H9 (cell line): ENCODE measurements around the gene GALNT2. TPM values are rescaled to one million over a fixed set of nuclear protein-coding genes. Genes with fewer than 3 reads are reported as not detected.

Experiments used
- DNase-seq: peaks from one replicate; pipeline ENCODE4 v3.0.0-alpha.2; 2017
- H2AFZ ChIP-seq: one replicate; pipeline ENCODE4 v1.6.1; 2013; ENCODE audit warnings: mild to moderate bottlenecking, low read length, control low read depth, moderate library complexity
- H2AK5ac ChIP-seq: 2 replicates; pipeline ENCODE4 v1.6.1; 2013; ENCODE audit warnings: low read length, control low read depth, mixed read lengths; ENCODE audit not compliant: insufficient read length
- H2BK120ac ChIP-seq: one replicate; pipeline ENCODE4 v1.6.1; 2013; ENCODE audit warnings: low read depth, mild to moderate bottlenecking, low read length, control low read depth, inconsistent platforms; ENCODE audit not compliant: poor library complexity, severe bottlenecking
- H2BK12ac ChIP-seq: 2 replicates; pipeline ENCODE4 v1.6.1; 2013; ENCODE audit warnings: low read length, control low read depth, mixed read lengths, low read depth; ENCODE audit not compliant: insufficient read length
- H2BK15ac ChIP-seq: 2 replicates; pipeline ENCODE4 v1.6.1; 2013; ENCODE audit warnings: low read depth, low read length, control low read depth
- H2BK20ac ChIP-seq: one replicate; pipeline ENCODE4 v1.6.1; 2013; ENCODE audit warnings: low read depth, mild to moderate bottlenecking, low read length, control low read depth, inconsistent platforms; ENCODE audit not compliant: poor library complexity, severe bottlenecking
- H2BK5ac ChIP-seq: 2 replicates; pipeline ENCODE4 v1.6.1; 2013; ENCODE audit warnings: low read length, control low read depth, mixed read lengths; ENCODE audit not compliant: insufficient read length
- H3K14ac ChIP-seq: 2 replicates; pipeline ENCODE4 v1.6.1; 2013; ENCODE audit warnings: low read length, control low read depth; ENCODE audit not compliant: insufficient read depth
- H3K18ac ChIP-seq: 2 replicates; pipeline ENCODE4 v1.6.1; 2013; ENCODE audit warnings: low read depth, mild to moderate bottlenecking, mixed read lengths, low read length, control low read depth; ENCODE audit not compliant: insufficient read length
- H3K23ac ChIP-seq: 2 replicates; pipeline ENCODE4 v1.6.1; 2013; ENCODE audit warnings: low read length, control low read depth, mixed read lengths, low read depth; ENCODE audit not compliant: insufficient read length
- H3K23me2 ChIP-seq: 2 replicates; pipeline ENCODE4 v1.6.1; 2013; ENCODE audit warnings: low read depth, mild to moderate bottlenecking, mixed read lengths, low read length, control low read depth; ENCODE audit not compliant: insufficient read length, poor library complexity, severe bottlenecking
- H3K27ac ChIP-seq: 2 replicates; pipeline ENCODE4 v1.5.1; 2013; ENCODE audit warnings: low read length, control low read depth, mixed read lengths, low read depth; ENCODE audit not compliant: insufficient read length
- H3K27me3 ChIP-seq: 2 replicates; pipeline ENCODE4 v1.6.1; 2013; ENCODE audit warnings: low read length, control low read depth, inconsistent platforms; ENCODE audit not compliant: insufficient read depth
- H3K4ac ChIP-seq: 2 replicates; pipeline ENCODE4 v1.6.1; 2013; ENCODE audit warnings: low read depth, mild to moderate bottlenecking, control low read depth, inconsistent platforms, low read length, moderate library complexity
- H3K4me1 ChIP-seq: 2 replicates; pipeline ENCODE4 v1.6.1; 2013; ENCODE audit warnings: low read length, control low read depth, inconsistent platforms; ENCODE audit not compliant: insufficient read depth
- H3K4me2 ChIP-seq: 2 replicates; pipeline ENCODE4 v1.6.1; 2013; ENCODE audit warnings: low read length, control low read depth, mixed read lengths; ENCODE audit not compliant: insufficient read length, insufficient read depth
- H3K56ac ChIP-seq: 2 replicates; pipeline ENCODE4 v1.6.1; 2013; ENCODE audit warnings: low read depth, mild to moderate bottlenecking, mixed read lengths, low read length, control low read depth; ENCODE audit not compliant: insufficient read length
- H3K79me1 ChIP-seq: 2 replicates; pipeline ENCODE4 v1.6.1; 2013; ENCODE audit warnings: low read depth, mild to moderate bottlenecking, moderate library complexity, low read length, control low read depth, inconsistent platforms; ENCODE audit not compliant: insufficient read depth, poor library complexity, severe bottlenecking
- H3K79me2 ChIP-seq: 2 replicates; pipeline ENCODE4 v1.6.1; 2013; ENCODE audit warnings: low read length, control low read depth, inconsistent platforms; ENCODE audit not compliant: insufficient read depth
- H3K9ac ChIP-seq: 2 replicates; pipeline ENCODE4 v1.6.1; 2013; ENCODE audit warnings: low read length, control low read depth, mixed read lengths; ENCODE audit not compliant: insufficient read length; ENCODE audit errors: extremely low read depth
- H3K9me3 ChIP-seq: one replicate; pipeline ENCODE4 v1.6.1; 2013; ENCODE audit warnings: low read depth, low read length, inconsistent platforms; ENCODE audit not compliant: control insufficient read depth
- H3T11ph ChIP-seq: one replicate; pipeline ENCODE4 v1.6.1; 2013; ENCODE audit warnings: mild to moderate bottlenecking, low read length, control low read depth, inconsistent platforms
- H4K20me1 ChIP-seq: one replicate; pipeline ENCODE4 v1.6.1; 2013; ENCODE audit not compliant: control insufficient read depth, insufficient read length, insufficient read depth
- H4K5ac ChIP-seq: 2 replicates; pipeline ENCODE4 v1.6.1; 2013; ENCODE audit warnings: low read depth, mild to moderate bottlenecking, mixed read lengths, low read length, control low read depth; ENCODE audit not compliant: insufficient read length
- H4K8ac ChIP-seq: replicated peaks from 2 replicates; pipeline ENCODE4 v1.6.1; 2013; ENCODE audit warnings: low read length, control low read depth, mixed read lengths, low read depth; ENCODE audit not compliant: insufficient read length
- H4K91ac ChIP-seq: 2 replicates; pipeline ENCODE4 v1.6.1; 2013; ENCODE audit warnings: low read depth, mild to moderate bottlenecking, moderate library complexity, mixed read lengths, low read length, control low read depth; ENCODE audit not compliant: insufficient read length
- H3K27ac Mint-ChIP-seq, 3 experiments: 2 replicates in 2 of 3; 3 replicates in 1 of 3; pipeline ENCODE4 v1.8.0; 2020 to 2021; ENCODE audit warnings: mixed read lengths in 3 of 3, mild to moderate bottlenecking in 1 of 3, moderate library complexity in 1 of 3
- H3K27me3 Mint-ChIP-seq: 2 replicates; pipeline ENCODE4 v1.8.0; 2021; ENCODE audit warnings: low read depth, mild to moderate bottlenecking, moderate library complexity, mixed read lengths
- H3K36me3 Mint-ChIP-seq, 3 experiments: 2 replicates in 2 of 3; 3 replicates in 1 of 3; pipeline ENCODE4 v1.8.0; 2020 to 2021; ENCODE audit warnings: low read depth in 3 of 3, mixed read lengths in 3 of 3; ENCODE audit not compliant: insufficient read depth in 1 of 3
- H3K4me1 Mint-ChIP-seq, 2 experiments: 2 replicates each; pipeline ENCODE4 v1.8.0; 2020; ENCODE audit warnings: mixed read lengths in 2 of 2
- H3K4me3 Mint-ChIP-seq, 2 experiments: 2 replicates in 1 of 2; 3 replicates in 1 of 2; pipeline ENCODE4 v1.8.0; 2020 to 2021; ENCODE audit warnings: mild to moderate bottlenecking in 2 of 2, mixed read lengths in 2 of 2, moderate library complexity in 1 of 2
- H3K9me3 Mint-ChIP-seq, 2 experiments: 2 replicates in 1 of 2; 3 replicates in 1 of 2; pipeline ENCODE4 v1.8.0; 2020; ENCODE audit warnings: mild to moderate bottlenecking in 2 of 2, mixed read lengths in 2 of 2, moderate library complexity in 1 of 2
- CTCF ChIP-seq: fragments of 200-600 bp; sonication (generic); conservative IDR thresholded peaks from 3 replicates; pipeline ENCODE4 v1.8.0; 2021; ENCODE audit warnings: antibody characterized with exemption, mild to moderate bottlenecking
- WGBS: extraction: QIAGEN DNeasy Blood & Tissue Kit; methylation state at CpG from one replicate; pipeline ENCODE4 v1.1.7; 2013; ENCODE audit warnings: missing lambda C conversion rate, low lambda C conversion rate, mixed read lengths; ENCODE audit not compliant: insufficient read length; ENCODE audit errors: extremely low coverage; 5-methylcytosine and 5-hydroxymethylcytosine counted together
- total RNA-seq: library from RNA; stranded (reverse); gene quantifications from 2 replicates; pipeline ENCODE4 v1.2.1, GENCODE V29; 2021

The GALNT2 gene
- total RNA-seq, 1 experiment from 2014 or later: 57.6 TPM

DNA sequence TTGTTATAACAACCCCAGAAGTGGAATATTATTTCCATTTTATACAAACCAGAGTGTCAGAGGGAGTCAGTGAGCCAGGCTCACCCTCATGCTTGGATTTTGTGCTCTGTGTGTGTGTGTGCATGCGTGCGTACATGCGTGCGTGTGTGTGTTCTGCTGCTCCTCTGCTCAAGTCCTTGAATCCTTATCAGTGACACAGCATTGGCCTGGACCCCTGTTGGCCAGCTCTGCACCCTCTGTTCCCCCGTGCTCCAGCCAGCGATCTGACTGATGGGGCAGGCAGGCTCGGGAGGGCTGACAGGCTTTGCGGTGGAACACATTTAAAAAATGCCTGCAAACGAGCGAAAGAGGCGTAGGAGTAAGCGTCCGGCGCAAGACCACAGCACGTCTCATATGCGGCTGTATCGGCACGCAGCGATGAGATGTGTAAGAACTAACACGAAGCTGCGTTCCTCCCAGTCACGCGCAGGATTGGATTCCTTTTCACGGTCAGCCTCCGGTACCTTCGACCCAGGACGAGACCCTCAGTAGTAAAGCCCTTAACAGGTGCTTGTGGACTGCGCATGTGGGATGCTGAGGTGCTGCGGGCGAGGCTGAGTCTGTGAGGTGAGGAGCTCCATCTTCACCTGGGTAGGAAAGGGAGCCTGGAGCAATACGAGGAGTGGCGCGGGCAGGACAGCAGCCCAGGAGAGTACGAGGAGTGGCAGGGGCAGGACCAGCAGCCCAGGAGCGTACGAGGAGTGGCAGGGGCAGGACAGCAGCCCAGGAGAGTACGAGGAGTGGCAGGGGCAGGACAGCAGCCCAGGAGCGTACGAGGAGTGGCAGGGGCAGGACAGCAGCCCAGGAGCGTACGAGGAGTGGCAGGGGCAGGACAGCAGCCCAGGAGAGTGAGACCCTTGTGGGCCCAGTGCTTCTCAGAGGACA is 130.9 kb downstream of the GALNT2 start:
- Histone ChIP-seq H3K23ac (no peak overlapping the region), H3K4me1 (peaks cover 3% of the 10 kb centered on the region; the same call in 1 of the 2 replicates), H3K27me3 (no peaks in the 10 kb centered on the region), H2BK5ac (no peak overlapping the region), H3K4me2 (no peak overlapping the region), H2BK20ac (no peak overlapping the region), H3K79me2 (no peaks in the 10 kb centered on the region), H3K23me2 (no peaks in the 10 kb centered on the region), H3K27ac (no peak overlapping the region), H3K9me3 (no peaks in the 10 kb centered on the region), H4K91ac (no peak overlapping the region), H4K20me1 (peaks cover 3% of the 10 kb centered on the region), H3K4ac (no peak overlapping the region), H4K5ac (no peak overlapping the region), H3K14ac (no peak overlapping the region; the same call in 1 of the 2 replicates), H3K79me1 (no peaks in the 10 kb centered on the region), H2BK12ac (no peak overlapping the region), H3K18ac (no peak overlapping the region), H2AK5ac (no peak overlapping the region), H2BK15ac (no peak overlapping the region), H2BK120ac (no peak overlapping the region), H3K9ac (no peak overlapping the region), H2AFZ (no peak overlapping the region), H4K8ac (no peak overlapping the region), H3T11ph (no peak overlapping the region), H3K56ac (no peak overlapping the region)
- no peak for DNase-seq
- peak overlapping the region in 1 of 2 experiments; percentile 19; a peak in 2 of 5 replicates for H3K4me3 Mint-ChIP-seq
- H3K27me3 Mint-ChIP-seq: no peaks in the 10 kb centered on the region; the same call in 1 of the 2 replicates
- no peaks in the 10 kb centered on the region; a peak in 2 of 7 replicates for H3K36me3 Mint-ChIP-seq
- no peaks in the 10 kb centered on the region for H3K9me3 Mint-ChIP-seq
- peaks cover 38% of the 10 kb centered on the region in 2 experiments for H3K4me1 Mint-ChIP-seq
- H3K27ac Mint-ChIP-seq: peak overlapping the region in 2 of 3 experiments; percentile 15 to 42; a peak in 3 of 7 replicates
- no peak for TF ChIP-seq CTCF
- WGBS: no CpG with 5 or more reads among the region's 41 CpGs
